Renal pelvis (tissue), 4 donors: ENCODE results near the gene FOXJ3. TPM values are rescaled to one million over a fixed set of nuclear protein-coding genes. Genes with fewer than 3 reads are reported as not detected.

ENCODE experiments used
- DNase-seq: peaks from one replicate; pipeline ENCODE4 v3.0.0-alpha.2; 2013
- polyA plus RNA-seq, 3 donors: library from polyadenylated mRNA; unstranded; fragments of 120-200 nt; gene quantifications; one replicate each; pipeline ENCODE4 v1.2.1, GENCODE V29; 2013; ENCODE audit not compliant: insufficient read length in 3 of 3

The FOXJ3 gene
- polyA plus RNA-seq, 3 donors: 35.7 to 50.6 (median 44.8) TPM

DNA sequence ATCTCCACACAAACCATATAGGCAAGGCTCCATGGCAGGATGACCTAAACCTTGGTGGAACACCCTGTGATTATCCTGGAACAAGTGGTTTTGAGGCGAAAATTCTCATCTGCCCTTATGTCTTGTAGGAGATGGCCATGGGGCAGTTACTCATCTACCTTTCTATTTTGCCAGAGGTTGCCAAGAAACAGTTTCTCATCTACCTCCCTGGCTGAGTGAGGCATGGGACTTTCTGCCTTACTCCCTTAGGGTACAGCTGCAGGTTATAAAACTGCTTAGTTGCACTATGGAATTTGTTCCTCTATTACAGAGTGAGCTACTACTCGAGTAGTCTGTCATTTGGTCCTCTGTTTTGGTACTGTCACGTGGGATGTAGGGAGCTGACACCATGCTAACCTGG, 139.2 kb downstream of the FOXJ3 start:
- DNase-seq: no peak

GRCh38 chr1:42192106-42192505, 142.9 kb downstream of the FOXJ3 start:
- no peak for DNase-seq

GRCh38 chr1:42191319-42191718, 143.7 kb downstream of the FOXJ3 start:
- no peak for DNase-seq

- no peak for DNase-seq
These were observed 144.8 kb downstream of the FOXJ3 start for GRCh38 chr1:42189931-42190853.

DNA sequence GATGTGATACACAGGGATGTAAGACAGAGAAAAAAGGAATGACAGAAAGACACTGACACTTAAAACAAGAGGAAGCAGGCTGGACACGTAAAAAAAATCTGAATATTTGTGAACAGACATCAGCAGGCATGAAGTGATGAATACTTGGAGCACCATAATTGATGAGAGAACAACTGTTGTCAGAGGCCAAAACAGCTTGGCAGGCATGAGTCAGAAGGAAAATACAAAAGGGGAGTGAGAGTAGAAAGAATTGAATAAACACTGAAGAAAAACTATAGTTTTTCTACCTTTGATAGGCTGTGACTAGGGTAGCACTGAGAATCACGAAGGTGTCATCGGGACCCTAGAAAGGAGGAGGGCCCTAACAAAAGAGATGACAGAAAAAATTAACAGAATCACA, 148.9 kb downstream of the FOXJ3 start:
- no peak for DNase-seq

DNA sequence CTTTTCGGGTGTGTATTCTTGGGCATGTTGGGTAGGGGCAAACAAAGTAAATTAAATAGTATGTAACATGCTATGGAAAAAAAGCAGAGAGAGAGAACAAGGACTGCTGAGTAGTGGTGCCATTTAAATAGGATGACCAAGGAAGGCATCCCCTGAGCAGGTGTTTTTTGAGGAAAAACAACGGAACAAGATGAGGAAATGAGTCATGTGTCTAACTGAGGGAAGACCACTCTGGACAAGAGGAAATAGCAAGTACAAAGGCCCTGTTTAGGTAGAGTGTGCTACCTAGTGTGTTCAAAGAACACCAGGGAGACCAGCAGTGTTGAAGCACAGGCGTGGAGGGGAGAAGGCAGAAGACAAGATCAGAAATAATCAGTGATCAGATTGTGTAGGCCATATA, 150.4 kb downstream of the FOXJ3 start:
- no peak for DNase-seq

DNA sequence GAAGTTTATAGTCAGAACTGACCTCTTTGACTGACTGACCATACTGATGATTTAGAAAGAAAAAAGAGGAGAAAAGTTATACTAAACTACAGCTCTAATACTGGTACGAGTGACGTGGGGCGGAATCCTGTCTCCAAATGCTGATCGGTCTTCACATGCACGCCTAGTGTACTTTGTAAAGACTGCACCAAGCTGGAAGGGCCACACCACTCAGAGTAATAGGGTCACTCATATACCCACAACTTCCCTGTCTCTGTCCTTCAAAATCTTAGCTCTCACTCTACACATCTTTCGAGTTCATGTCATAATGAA, 151.1 kb downstream of the FOXJ3 start:
- DNase-seq: no peak

- no peak for DNase-seq
These were observed 151.7 kb downstream of the FOXJ3 start for GRCh38 chr1:42183210-42183956.

DNA sequence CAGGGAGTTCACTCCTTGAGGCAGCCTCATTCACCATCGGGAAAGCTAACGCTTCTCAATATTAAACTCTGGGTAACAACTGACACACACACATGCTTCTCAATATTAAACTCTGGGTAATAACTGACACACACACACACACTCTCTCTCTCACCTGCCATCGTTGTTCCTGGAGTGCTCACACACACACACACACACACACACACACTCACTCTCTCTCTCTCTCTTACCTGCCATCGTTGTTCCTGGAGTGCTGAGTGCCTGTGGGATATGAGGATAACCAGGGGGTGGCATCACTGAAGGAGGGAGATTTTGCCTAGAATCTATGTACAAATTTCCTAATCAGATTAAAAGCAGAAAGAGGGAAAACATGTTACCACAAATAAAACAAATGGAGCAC, 153.3 kb downstream of the FOXJ3 start:
- no peak for DNase-seq

DNA sequence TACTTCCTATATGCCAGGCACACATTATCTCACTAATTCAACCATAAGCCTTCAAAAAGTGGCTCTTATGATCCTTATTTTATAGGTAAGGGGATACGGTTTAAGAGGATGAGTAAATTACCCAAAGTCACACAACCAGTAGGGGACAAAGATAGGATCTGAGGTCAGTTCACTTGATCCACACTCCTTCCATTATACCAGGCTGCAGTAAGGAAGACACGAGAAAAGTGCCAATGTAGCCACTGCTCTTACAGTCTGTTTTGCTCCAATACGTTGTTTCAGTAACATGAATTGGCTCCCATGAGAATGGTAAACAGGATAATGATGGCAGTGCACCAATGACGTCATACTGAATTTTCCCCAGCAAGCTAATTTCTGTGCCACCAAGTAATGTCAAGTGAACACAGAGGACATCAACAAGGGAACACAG, 155.1 kb downstream of the FOXJ3 start:
- no peak for DNase-seq

GRCh38 chr1:42179275-42179674, 155.8 kb downstream of the FOXJ3 start:
- DNase-seq: no peak

- no peak for DNase-seq
These were observed 156.8 kb downstream of the FOXJ3 start for GRCh38 chr1:42178249-42178648.

- no peak for DNase-seq
These were observed 157.5 kb downstream of the FOXJ3 start for GRCh38 chr1:42177541-42177981.

DNA sequence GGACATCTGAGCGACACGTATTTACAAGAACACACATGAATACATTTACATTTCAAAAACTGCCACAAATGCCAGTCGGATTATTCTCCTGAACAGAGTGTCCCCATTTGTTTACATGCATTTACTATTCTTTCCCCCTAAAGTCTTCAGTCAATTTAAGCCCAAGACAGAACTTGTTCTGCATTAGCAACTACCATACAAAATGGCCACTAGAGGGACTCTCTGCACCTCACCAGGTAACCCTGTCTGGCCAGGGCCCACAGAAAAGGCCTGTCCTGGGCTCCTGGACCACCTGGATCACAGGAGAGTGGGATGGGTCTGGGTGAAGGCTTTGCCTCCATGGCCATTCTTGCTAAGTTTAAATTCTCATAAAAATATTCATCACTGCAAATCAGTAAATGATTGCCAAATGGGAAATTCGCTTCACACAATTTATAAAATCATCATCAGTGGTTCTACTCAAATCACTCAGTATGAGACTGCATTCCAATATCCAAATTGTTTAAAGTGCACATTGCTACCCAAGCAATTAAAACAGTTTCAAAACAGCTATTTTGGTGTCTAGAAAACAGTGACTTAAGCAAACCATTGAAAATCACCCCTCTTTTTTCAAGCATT, 158.0 kb downstream of the FOXJ3 start:
- no peak for DNase-seq

DNA sequence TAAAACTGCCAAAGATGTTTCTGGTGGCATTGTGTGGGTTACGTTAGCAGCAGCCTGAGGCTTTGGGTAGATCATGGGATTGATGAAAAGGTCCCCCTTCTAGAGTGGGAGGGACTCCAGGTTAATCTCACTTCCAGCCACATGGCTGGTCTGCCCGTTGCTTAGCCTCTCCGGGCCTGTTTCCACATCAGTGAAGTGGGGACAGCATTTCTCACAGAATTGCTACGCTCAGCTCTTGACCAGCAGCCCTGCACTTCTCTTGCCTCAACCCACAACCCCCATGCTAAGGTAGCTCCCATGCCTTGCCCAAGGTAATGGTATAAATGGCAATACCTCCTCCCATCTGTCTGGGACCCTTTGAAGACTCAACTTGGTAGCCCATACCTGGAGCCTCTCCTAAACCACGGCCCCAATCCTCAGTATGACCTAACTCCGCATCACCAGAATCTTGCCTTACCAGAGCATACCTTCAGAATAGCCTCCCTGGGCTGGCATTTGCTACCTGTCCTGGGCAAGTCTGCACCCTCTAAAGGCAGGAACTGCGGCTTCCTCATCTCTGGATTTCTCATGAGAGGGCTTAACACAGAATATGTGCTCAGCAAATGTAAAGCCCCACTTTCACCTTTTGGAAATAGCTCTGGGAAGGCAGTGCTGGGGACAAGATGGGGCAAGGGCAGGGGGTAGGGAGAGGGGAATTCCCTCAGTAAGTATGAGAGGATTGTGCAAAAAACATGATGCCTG, 159.6 kb downstream of the FOXJ3 start:
- no peak for DNase-seq

- no peak for DNase-seq
These were observed 160.9 kb downstream of the FOXJ3 start for GRCh38 chr1:42173961-42174735.

DNA sequence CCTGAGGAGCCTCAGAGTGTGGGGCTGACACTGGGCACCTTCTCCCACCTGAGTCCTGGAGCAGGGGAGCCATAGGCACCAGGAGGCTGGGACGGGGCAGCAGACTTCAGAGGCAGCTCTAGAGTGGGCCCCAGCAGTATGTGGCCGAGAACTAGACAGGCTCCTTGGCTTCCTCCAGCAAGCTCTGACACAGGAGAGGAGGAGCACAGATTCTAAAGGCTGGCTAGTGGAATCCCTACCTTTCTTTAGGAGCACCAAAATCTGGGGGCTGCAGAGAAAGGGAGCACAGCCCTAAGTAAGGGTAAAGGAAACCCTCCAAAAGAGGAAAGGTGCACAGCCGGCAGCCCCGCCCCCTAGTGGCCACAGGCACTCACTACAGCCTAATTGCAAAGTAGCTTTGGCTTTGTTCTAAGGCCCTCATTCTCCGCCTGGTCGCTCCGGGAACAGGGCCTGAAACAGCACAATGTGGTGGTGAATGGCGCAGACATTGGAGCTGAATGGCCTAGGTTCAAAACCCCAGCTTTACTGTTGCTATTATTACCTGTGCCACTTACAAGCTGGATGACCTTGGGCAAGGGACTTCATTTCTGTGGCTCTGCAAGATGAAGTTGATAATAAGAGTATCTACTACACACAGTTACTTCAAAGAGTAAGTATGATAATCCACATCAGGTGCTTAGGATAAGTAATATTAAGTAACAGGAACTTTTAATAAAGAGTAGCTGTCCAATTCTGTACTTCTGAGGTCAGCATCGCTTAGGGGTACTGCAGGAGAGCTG, 161.7 kb downstream of the FOXJ3 start:
- no peak for DNase-seq

GRCh38 chr1:42172381-42173133, 162.5 kb downstream of the FOXJ3 start:
- no peak for DNase-seq

DNA sequence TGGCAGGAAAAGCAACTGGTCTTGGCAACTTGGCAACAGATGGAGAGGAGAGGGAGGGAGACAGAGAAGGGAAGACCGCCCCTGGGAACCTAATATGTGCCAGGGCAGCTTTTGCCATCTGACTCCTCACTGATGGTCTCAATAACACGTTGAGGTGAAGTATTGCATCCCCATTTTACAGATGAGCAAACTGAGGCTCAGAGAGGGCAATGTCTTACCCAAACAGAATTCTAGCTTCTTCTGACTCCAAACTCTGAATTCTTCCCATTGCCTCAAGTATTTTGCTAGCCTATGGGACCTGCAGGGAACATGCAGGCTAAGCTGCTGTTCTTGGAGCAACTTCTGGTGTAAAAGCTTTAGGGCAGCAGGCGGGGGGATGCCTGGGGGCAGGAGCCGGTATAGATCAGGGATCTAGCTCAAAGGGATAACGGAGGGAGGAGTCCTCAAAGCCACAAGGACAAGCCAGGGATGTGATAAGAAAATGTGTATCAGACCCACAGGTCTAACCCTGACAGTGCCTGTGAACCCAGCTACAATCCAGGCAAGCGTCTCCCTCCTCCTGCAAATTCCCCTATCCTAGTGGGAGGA, 163.3 kb downstream of the FOXJ3 start:
- DNase-seq: no peak
